Medulla oblongata (tissue), 1 donor: ENCODE results near the gene SLC26A9.

Experiments used
- DNase-seq: peaks from one replicate; pipeline ENCODE4 v3.0.0-alpha.2; 2015; ENCODE audit errors: extremely low spot score

SLC26A9 gene

GRCh38 chr1:205947024-205947423 lies 3.8 kb upstream of the SLC26A9 start:
- no peak for DNase-seq

- no peak for DNase-seq
Measured at GRCh38 chr1:205945069-205945468, 1.8 kb upstream of the SLC26A9 start.

- no peak for DNase-seq
Measured at GRCh38 chr1:205944525-205944924, 1.3 kb upstream of the SLC26A9 start.

- no peak for DNase-seq
Measured at GRCh38 chr1:205942631-205943159, 561 bp downstream of the SLC26A9 start.

- no peak for DNase-seq
Measured at GRCh38 chr1:205940710-205941109, 2.5 kb downstream of the SLC26A9 start.

- DNase-seq: no peak
Measured at GRCh38 chr1:205939690-205940330, 3.4 kb downstream of the SLC26A9 start.

- DNase-seq: no peak
Measured at GRCh38 chr1:205938682-205939081, 4.6 kb downstream of the SLC26A9 start.

GRCh38 chr1:205936846-205937586 lies 6.2 kb downstream of the SLC26A9 start:
- no peak for DNase-seq

GRCh38 chr1:205936311-205936710 lies 6.9 kb downstream of the SLC26A9 start:
- DNase-seq: no peak

GRCh38 chr1:205935869-205936268 lies 7.4 kb downstream of the SLC26A9 start:
- DNase-seq: no peak

GRCh38 chr1:205934788-205935187 lies 8.5 kb downstream of the SLC26A9 start:
- DNase-seq: no peak

GRCh38 chr1:205933671-205934618 lies 9.3 kb downstream of the SLC26A9 start:
- DNase-seq: peak; percentile 83

- no peak for DNase-seq
Measured at GRCh38 chr1:205932776-205933175, 10.5 kb downstream of the SLC26A9 start.

- DNase-seq: peak; percentile 22
Measured at GRCh38 chr1:205930799-205931281, 12.4 kb downstream of the SLC26A9 start.

GRCh38 chr1:205930195-205930577 lies 13.1 kb downstream of the SLC26A9 start:
- no peak for DNase-seq

- no peak for DNase-seq
Measured at GRCh38 chr1:205929496-205930194, 13.6 kb downstream of the SLC26A9 start.

GRCh38 chr1:205928317-205928716 lies 14.9 kb downstream of the SLC26A9 start:
- DNase-seq: peak; percentile 98

- no peak for DNase-seq
Measured at GRCh38 chr1:205927676-205928075, 15.6 kb downstream of the SLC26A9 start.

GRCh38 chr1:205927247-205927646 lies 16.0 kb downstream of the SLC26A9 start:
- no peak for DNase-seq

- DNase-seq: no peak
Measured at GRCh38 chr1:205926636-205927035, 16.6 kb downstream of the SLC26A9 start.

GRCh38 chr1:205926213-205926612 lies 17.0 kb downstream of the SLC26A9 start:
- peak; percentile 59 for DNase-seq
